GM04503 (cell line): ENCODE measurements around the gene GSK3A.

Experiments
- DNase-seq: peaks from one replicate; pipeline ENCODE4 v3.0.0-alpha.2; 2012; ENCODE audit warnings: low read depth

Gene GSK3A

GRCh38 chr19:42280815-42281145 is 38.4 kb upstream of the GSK3A start:
- no peak for DNase-seq

GRCh38 chr19:42279902-42280814 is 37.8 kb upstream of the GSK3A start:
- DNase-seq = no peak

- no peak for DNase-seq
Measured at GRCh38 chr19:42279155-42279901, 36.9 kb upstream of the GSK3A start.

- no peak for DNase-seq
Measured at GRCh38 chr19:42278452-42279154, 36.2 kb upstream of the GSK3A start.

- no peak for DNase-seq
Measured at GRCh38 chr19:42277821-42278451, 35.5 kb upstream of the GSK3A start.

- DNase-seq = no peak
Measured at GRCh38 chr19:42276821-42277220, 34.4 kb upstream of the GSK3A start.

GRCh38 chr19:42276284-42276683 is 33.9 kb upstream of the GSK3A start:
- no peak for DNase-seq

GRCh38 chr19:42275517-42275916 is 33.1 kb upstream of the GSK3A start:
- DNase-seq = no peak

- no peak for DNase-seq
Measured at GRCh38 chr19:42275103-42275502, 32.7 kb upstream of the GSK3A start.

- DNase-seq = no peak
Measured at GRCh38 chr19:42274065-42274682, 31.8 kb upstream of the GSK3A start.

- no peak for DNase-seq
Measured at GRCh38 chr19:42273407-42274064, 31.1 kb upstream of the GSK3A start.

GRCh38 chr19:42272989-42273406 is 30.6 kb upstream of the GSK3A start:
- no peak for DNase-seq

GRCh38 chr19:42272535-42272897 is 30.1 kb upstream of the GSK3A start:
- DNase-seq = no peak

- no peak for DNase-seq
Measured at GRCh38 chr19:42271861-42272534, 29.6 kb upstream of the GSK3A start.

- DNase-seq = no peak
Measured at GRCh38 chr19:42271045-42271419, 28.6 kb upstream of the GSK3A start.

GRCh38 chr19:42270346-42271044 is 28.1 kb upstream of the GSK3A start:
- DNase-seq = peak; percentile 70

- no peak for DNase-seq
Measured at GRCh38 chr19:42269478-42270345, 27.3 kb upstream of the GSK3A start.

GRCh38 chr19:42268704-42269477 is 26.5 kb upstream of the GSK3A start, which contains the start of gene CIC:
CIC (plus strand) TSS chr19:42269252; CDS start chr19:42271784, 2,532 bp downstream.
- peak; percentile 100 for DNase-seq
